ENCODE measurements around the gene C1orf174.
A peak's percentile ranks its signal among the peaks of the same experiment; 100 is the strongest.

C1orf174 gene

DNA sequence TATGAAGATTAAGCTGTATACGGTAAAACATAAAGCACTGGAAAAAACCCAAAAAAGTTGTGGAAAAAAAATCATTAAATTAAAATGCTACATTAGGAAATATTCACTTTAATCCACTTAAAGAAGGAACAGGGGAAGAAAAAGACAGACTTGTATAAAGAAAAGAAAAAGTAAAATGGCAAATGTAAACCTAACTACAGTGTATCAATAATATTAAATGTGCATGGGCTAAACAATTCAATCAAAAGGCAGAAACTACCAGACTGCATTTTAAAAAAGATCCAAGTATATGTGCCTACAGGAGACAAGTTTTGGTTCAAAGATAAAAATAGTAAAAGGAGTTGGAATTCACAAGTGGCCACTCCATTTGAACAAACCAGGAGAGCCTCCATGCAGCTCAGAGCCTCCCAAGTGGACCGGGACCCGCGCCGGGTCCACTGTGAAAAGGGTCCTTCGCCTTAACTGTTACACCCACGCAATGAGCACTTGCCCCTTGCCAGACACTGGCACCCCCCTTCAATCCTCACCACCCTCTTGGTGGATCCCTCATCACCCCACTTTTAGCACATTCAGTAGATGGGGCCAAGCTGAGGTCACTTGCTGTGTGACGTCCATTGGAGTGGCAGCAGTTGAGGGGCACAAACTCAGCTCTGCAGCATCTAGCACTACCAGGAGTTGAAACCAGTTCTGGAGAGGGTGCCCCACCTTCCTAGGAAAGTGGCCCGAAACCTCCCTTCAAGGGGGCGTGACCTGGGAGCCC is 898 bp downstream of the C1orf174 start:
- Histone ChIP-seq H3K27ac (peak overlapping the region; percentile 96 to 98), H3K4me3 (peak overlapping the region; percentile 92 to 98), H3K9me3 (peaks cover 0 to 10% (median 7%) of the 10 kb centered on the region in 3 donors), H3K4me1 (peaks cover 0 to 14% (median 10%) of the 10 kb centered on the region in 4 donors), H3K36me3 (peaks cover 0 to 9% (median 0%) of the 10 kb centered on the region in 3 donors), H3K27me3 (no peaks in the 10 kb centered on the region)
- intact Hi-C loops (cut with DNase I; ENCODE audit: low total_unique reads) = loop anchor here (5.0 kb wide), 1 partner anchor 42 kb away; the partner anchor contains the start of genes CEP104 and DFFB
- TF ChIP-seq, protein P1, sequence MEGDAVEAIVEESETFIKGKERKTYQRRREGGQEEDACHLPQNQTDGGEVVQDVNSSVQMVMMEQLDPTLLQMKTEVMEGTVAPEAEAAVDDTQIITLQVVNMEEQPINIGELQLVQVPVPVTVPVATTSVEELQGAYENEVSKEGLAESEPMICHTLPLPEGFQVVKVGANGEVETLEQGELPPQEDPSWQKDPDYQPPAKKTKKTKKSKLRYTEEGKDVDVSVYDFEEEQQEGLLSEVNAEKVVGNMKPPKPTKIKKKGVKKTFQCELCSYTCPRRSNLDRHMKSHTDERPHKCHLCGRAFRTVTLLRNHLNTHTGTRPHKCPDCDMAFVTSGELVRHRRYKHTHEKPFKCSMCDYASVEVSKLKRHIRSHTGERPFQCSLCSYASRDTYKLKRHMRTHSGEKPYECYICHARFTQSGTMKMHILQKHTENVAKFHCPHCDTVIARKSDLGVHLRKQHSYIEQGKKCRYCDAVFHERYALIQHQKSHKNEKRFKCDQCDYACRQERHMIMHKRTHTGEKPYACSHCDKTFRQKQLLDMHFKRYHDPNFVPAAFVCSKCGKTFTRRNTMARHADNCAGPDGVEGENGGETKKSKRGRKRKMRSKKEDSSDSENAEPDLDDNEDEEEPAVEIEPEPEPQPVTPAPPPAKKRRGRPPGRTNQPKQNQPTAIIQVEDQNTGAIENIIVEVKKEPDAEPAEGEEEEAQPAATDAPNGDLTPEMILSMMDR (IDR thresholded peaks at IDR 0.05) = no peak
- DNase-seq = peak in 1 of 2 donors; percentile 60

DNA sequence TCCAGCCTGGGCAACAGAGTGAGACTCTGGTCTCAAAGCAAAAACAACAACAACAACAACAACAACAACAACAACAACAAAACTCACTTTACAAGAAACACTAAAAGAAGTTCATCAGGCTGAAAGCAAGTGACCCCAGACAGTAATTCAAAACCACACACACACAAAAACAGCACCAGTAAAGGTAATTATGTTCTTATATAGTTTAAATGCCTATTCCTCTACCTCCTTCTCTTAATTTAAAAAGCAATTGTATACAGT is 1.7 kb downstream of the C1orf174 start:
- TF ChIP-seq, protein P1 (IDR thresholded peaks at IDR 0.05) = no peak
- H3K27me3 ChIP-seq = no peaks in the 10 kb centered on the region
- H3K4me3 ChIP-seq = no peak overlapping the region
- H3K9me3 ChIP-seq = peaks cover 0 to 10% (median 7%) of the 10 kb centered on the region in 3 donors
- intact Hi-C loops (cut with DNase I; ENCODE audit: low total_unique reads) = loop anchor here (5.0 kb wide), 1 partner anchor 41 kb away; the partner anchor contains the start of genes CEP104 and DFFB
- H3K36me3 ChIP-seq = peaks cover 0 to 9% (median 0%) of the 10 kb centered on the region in 3 donors
- DNase-seq = no peak
- peaks cover 0 to 14% (median 10%) of the 10 kb centered on the region in 4 donors for H3K4me1 ChIP-seq
- H3K27ac ChIP-seq = no peak overlapping the region

DNA sequence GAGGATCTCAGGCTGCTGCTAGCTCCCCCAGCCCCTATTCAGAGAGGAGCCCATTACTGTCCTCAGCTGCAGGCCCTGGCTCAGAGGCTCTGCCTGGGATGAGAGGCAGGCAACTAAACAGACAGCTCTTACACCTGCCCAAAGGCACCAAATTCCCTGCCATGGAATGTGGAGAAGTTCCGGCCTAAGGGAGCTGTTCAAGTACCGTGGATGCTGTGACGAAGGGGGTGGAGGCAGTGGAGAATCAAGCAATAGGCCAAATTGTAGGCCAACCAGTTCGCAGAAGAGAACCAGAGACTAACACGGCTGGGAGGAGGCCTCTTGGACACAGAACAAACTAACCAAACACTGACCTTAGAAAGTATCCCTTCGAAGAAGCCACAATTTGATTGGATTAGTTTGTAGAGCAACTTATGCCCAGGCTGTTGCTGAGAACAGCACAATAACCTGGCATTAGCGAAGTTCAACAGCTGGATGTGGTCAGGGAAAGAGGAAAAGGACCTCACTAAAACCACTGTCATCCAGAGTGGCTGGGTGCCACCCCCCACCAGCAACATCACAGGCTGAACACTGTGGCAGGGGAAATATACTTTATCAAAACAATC is 3.6 kb downstream of the C1orf174 start:
- Histone ChIP-seq H3K4me1 (peaks cover 0 to 18% (median 15%) of the 10 kb centered on the region in 4 donors), H3K36me3 (peaks cover 0 to 11% (median 2%) of the 10 kb centered on the region in 3 donors), H3K9me3 (peaks cover 0 to 10% (median 7%) of the 10 kb centered on the region in 3 donors), H3K27me3 (no peaks in the 10 kb centered on the region), H3K27ac (no peak overlapping the region), H3K4me3 (no peak overlapping the region)
- TF ChIP-seq, protein P1 (IDR thresholded peaks at IDR 0.05) = no peak
- intact Hi-C loops (cut with DNase I; ENCODE audit: low total_unique reads) = loop anchor here (5.0 kb wide), 1 partner anchor 39 kb away; the partner anchor contains the start of genes CEP104 and DFFB
- DNase-seq = no peak

DNA sequence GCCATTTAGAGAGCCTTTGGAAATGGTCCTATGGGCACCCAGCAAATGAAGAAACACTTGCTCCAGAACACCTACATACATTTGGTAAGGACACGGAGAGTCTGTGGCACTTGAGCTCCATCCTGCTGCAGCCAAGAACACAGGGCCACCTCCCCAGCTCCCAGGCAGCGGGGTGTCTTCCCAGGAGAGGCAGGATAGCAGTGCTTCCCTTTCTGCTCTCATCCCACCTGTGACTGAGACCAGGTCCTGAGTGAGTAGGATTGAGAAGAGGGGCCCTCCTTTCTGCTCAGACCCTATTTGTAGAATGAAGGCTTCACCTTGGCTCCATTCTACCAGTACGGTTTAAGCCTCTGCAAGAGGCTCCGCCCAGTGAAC is 4.1 kb downstream of the C1orf174 start:
- Histone ChIP-seq H3K4me1 (peaks cover 0 to 18% (median 14%) of the 10 kb centered on the region in 4 donors), H3K4me3 (no peak overlapping the region), H3K27ac (no peak overlapping the region), H3K36me3 (peaks cover 0 to 17% (median 7%) of the 10 kb centered on the region in 3 donors), H3K9me3 (peaks cover 0 to 10% (median 7%) of the 10 kb centered on the region in 3 donors), H3K27me3 (no peaks in the 10 kb centered on the region)
- TF ChIP-seq, protein P1 (IDR thresholded peaks at IDR 0.05) = no peak
- intact Hi-C loops (cut with DNase I; ENCODE audit: low total_unique reads) = loop anchor here (5.0 kb wide), 1 partner anchor 39 kb away; the partner anchor contains the start of genes CEP104 and DFFB
- no peak for DNase-seq

DNA sequence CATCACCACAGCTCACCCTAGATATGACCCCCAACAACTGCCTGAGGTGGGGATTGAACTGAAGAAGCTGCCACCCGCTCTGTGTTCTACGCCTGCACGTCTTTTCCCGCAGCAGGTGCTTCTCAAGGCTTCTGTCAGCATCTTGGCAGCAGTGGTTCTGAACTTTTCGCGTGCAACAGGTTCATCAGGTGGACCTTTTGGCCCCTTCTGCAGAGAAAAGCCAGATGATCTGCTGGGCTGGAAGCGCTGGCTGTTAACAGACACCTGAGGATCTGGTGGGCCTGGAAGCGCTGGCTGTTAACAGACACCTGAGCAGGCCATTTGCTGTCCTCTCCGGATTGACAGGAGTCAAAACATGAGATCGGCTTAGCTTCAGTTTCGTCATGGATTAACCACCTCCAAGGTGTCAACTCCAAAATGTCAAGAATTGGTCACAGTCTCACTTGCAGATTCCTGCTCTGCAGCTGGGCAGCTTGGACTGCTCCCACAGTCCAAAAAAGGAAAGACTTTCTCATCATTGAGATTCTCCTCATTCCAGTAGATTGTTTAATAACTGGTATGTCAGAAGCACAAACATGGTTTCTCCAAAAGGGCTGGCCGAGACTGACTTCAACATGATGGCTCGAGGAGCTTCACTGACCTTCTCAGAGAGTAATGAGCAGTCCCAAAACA is 4.7 kb downstream of the C1orf174 start:
- TF ChIP-seq, protein P1 (IDR thresholded peaks at IDR 0.05) = no peak
- H3K27me3 ChIP-seq = no peaks in the 10 kb centered on the region

More for the DNA sequence above, 4.7 kb downstream of the C1orf174 start:
- no peak overlapping the region for H3K4me3 ChIP-seq
- peaks cover 4 to 22% (median 13%) of the 10 kb centered on the region in 3 donors for H3K36me3 ChIP-seq
- DNase-seq = no peak
- H3K27ac ChIP-seq = no peak overlapping the region
- intact Hi-C loops (cut with DNase I; ENCODE audit: low total_unique reads) = loop anchor here (5.0 kb wide), 1 partner anchor 38 kb away; the partner anchor contains the start of genes CEP104 and DFFB
- H3K4me1 ChIP-seq = peaks cover 0 to 18% (median 14%) of the 10 kb centered on the region in 4 donors
- peaks cover 0 to 10% (median 7%) of the 10 kb centered on the region in 3 donors for H3K9me3 ChIP-seq

All from tibial artery (tissue), 4 donors.